SK-N-MC (cell line): ENCODE data around the gene KRT79.

Experiments
- DNase-seq: peaks from one replicate; pipeline ENCODE4 v3.0.0-alpha.2; 2011; ENCODE audit warnings: low read depth, low spot score
- H3K27ac ChIP-seq: fragments of 200-600 bp; sonication (generic); 2 replicates; pipeline ENCODE4 v1.5.1; 2016; ENCODE audit warnings: mixed run types
- H3K36me3 ChIP-seq: fragments of 200-600 bp; sonication (generic); 2 replicates; pipeline ENCODE4 v1.6.1; 2017; ENCODE audit warnings: antibody characterized with exemption, low read length, mixed read lengths; ENCODE audit not compliant: insufficient read depth
- H3K4me3 ChIP-seq: fragments of 200-600 bp; sonication (generic); 2 replicates; pipeline ENCODE4 v1.5.1; 2016
- H3K9ac ChIP-seq: fragments of 200-600 bp; sonication (generic); 2 replicates; pipeline ENCODE4 v1.8.0; 2017; ENCODE audit warnings: mixed run types, mixed read lengths; ENCODE audit not compliant: insufficient read length
- H3K9me3 ChIP-seq: fragments of 200-600 bp; sonication (generic); 2 replicates; pipeline ENCODE4 v1.6.1; 2017; ENCODE audit warnings: low read depth, mild to moderate bottlenecking, antibody characterized with exemption, low read length, moderate library complexity, mixed read lengths
- EZH2 ChIP-seq: fragments of 200-600 bp; sonication (generic); IDR thresholded peaks from one replicate; pipeline ENCODE4 v1.6.1; 2017; ENCODE audit warnings: antibody characterized with exemption
- FOXP2 ChIP-seq: optimal IDR thresholded peaks from 2 replicates; pipeline ENCODE3; 2011; ENCODE audit warnings: mild to moderate bottlenecking, moderate library complexity; ENCODE audit not compliant: insufficient read depth; ENCODE audit errors: extremely low read length, control extremely low read depth
- POLR2AphosphoS5 ChIP-seq: IDR thresholded peaks from 2 replicates; pipeline ENCODE4 v1.6.1; 2012; ENCODE audit warnings: mild to moderate bottlenecking, low read depth, low read length, borderline replicate concordance

Gene KRT79

GRCh38 chr12:52873513-52873831 lies 39.4 kb upstream of the KRT79 start:
- Histone ChIP-seq H3K36me3 (no peaks in the 10 kb centered on the region), H3K9ac (no peak overlapping the region), H3K9me3 (no peaks in the 10 kb centered on the region), H3K4me3 (peak overlapping the region; percentile 79), H3K27ac (peak overlapping the region; percentile 60; the same call in 1 of the 2 replicates)
- no peak for DNase-seq
- TF ChIP-seq FOXP2 = no peak

GRCh38 chr12:52872644-52873389 lies 38.7 kb upstream of the KRT79 start:
- Histone ChIP-seq H3K4me3 (no peak overlapping the region), H3K36me3 (no peaks in the 10 kb centered on the region), H3K9me3 (no peaks in the 10 kb centered on the region), H3K9ac (no peak overlapping the region), H3K27ac (no peak overlapping the region)
- TF ChIP-seq FOXP2 = no peak
- no peak for TF ChIP-seq POLR2AphosphoS5
- no peak for TF ChIP-seq EZH2
- DNase-seq = no peak

GRCh38 chr12:52871291-52872039 lies 37.4 kb upstream of the KRT79 start:
- no peak for TF ChIP-seq EZH2
- TF ChIP-seq FOXP2 = peak; percentile 36
- H3K9ac ChIP-seq = no peak overlapping the region
- no peak for DNase-seq
- H3K9me3 ChIP-seq = no peaks in the 10 kb centered on the region
- H3K27ac ChIP-seq = peak overlapping the region; percentile 82
- no peaks in the 10 kb centered on the region for H3K36me3 ChIP-seq
- H3K4me3 ChIP-seq = no peak overlapping the region

GRCh38 chr12:52870361-52871290 lies 36.5 kb upstream of the KRT79 start:
- Histone ChIP-seq H3K4me3 (no peak overlapping the region), H3K27ac (peak overlapping the region; percentile 82), H3K36me3 (no peaks in the 10 kb centered on the region), H3K9me3 (no peaks in the 10 kb centered on the region), H3K9ac (no peak overlapping the region)
- no peak for TF ChIP-seq EZH2
- DNase-seq = no peak

- Histone ChIP-seq H3K36me3 (no peaks in the 10 kb centered on the region), H3K4me3 (peak overlapping the region; percentile 39; the same call in 1 of the 2 replicates), H3K9me3 (no peaks in the 10 kb centered on the region), H3K27ac (peak overlapping the region; percentile 33; the same call in 1 of the 2 replicates), H3K9ac (no peak overlapping the region)
- DNase-seq = no peak
- TF ChIP-seq POLR2AphosphoS5 (no peak), EZH2 (no peak), FOXP2 (no peak)
Observed at GRCh38 chr12:52867642-52868041, 33.5 kb upstream of the KRT79 start.

- Histone ChIP-seq H3K9ac (no peak overlapping the region), H3K27ac (peak overlapping the region; percentile 33; the same call in 1 of the 2 replicates), H3K4me3 (peak overlapping the region; percentile 39; the same call in 1 of the 2 replicates), H3K9me3 (no peaks in the 10 kb centered on the region), H3K36me3 (no peaks in the 10 kb centered on the region)
- DNase-seq = no peak
- TF ChIP-seq EZH2 (no peak), FOXP2 (no peak), POLR2AphosphoS5 (no peak)
Observed at GRCh38 chr12:52867152-52867551, 33.0 kb upstream of the KRT79 start.

- no peak for DNase-seq
- Histone ChIP-seq H3K9me3 (no peaks in the 10 kb centered on the region), H3K27ac (no peak overlapping the region), H3K9ac (no peak overlapping the region), H3K4me3 (no peak overlapping the region), H3K36me3 (no peaks in the 10 kb centered on the region)
- TF ChIP-seq FOXP2 = no peak
- no peak for TF ChIP-seq POLR2AphosphoS5
- no peak for TF ChIP-seq EZH2
Observed at GRCh38 chr12:52865090-52865944, 31.2 kb upstream of the KRT79 start.

- Histone ChIP-seq H3K27ac (no peak overlapping the region), H3K36me3 (no peaks in the 10 kb centered on the region), H3K9me3 (no peaks in the 10 kb centered on the region), H3K4me3 (no peak overlapping the region), H3K9ac (no peak overlapping the region)
- no peak for DNase-seq
- TF ChIP-seq EZH2 = no peak
- no peak for TF ChIP-seq POLR2AphosphoS5
- no peak for TF ChIP-seq FOXP2
Observed at GRCh38 chr12:52862023-52862422, 27.9 kb upstream of the KRT79 start.
